Adrenal gland (tissue), 5 donors: ENCODE data around the gene PDE6G.

Experiments
- POLR2A ChIP-seq, 2 donors: fragments of 450-650 bp; IDR thresholded peaks; one replicate each; pipeline ENCODE4 v1.6.1; 2017; ENCODE audit warnings: antibody characterized with exemption in 2 of 2, mild to moderate bottlenecking in 2 of 2, moderate library complexity in 1 of 2
- TF ChIP-seq, protein P1 (sequence below), 6 experiments: fragments of 450-650 bp in 4 of 6; fragments of 200-600 bp in 2 of 6; sonication (generic) in 1 of 6; IDR thresholded peaks; 1 replicate in 5 of 6; 2 replicates in 1 of 6; pipeline versions ENCODE4 v1.5.1 to v1.8.0; 2016 to 2021; ENCODE audit warnings: antibody characterized with exemption in 6 of 6, mild to moderate bottlenecking in 2 of 6, moderate library complexity in 1 of 6
- donor health status: DM: no; HTN: no; CAD: no.

GRCh38 chr17:81705518-81706231, 49.3 kb upstream of the PDE6G start:
- TF ChIP-seq, protein P1, sequence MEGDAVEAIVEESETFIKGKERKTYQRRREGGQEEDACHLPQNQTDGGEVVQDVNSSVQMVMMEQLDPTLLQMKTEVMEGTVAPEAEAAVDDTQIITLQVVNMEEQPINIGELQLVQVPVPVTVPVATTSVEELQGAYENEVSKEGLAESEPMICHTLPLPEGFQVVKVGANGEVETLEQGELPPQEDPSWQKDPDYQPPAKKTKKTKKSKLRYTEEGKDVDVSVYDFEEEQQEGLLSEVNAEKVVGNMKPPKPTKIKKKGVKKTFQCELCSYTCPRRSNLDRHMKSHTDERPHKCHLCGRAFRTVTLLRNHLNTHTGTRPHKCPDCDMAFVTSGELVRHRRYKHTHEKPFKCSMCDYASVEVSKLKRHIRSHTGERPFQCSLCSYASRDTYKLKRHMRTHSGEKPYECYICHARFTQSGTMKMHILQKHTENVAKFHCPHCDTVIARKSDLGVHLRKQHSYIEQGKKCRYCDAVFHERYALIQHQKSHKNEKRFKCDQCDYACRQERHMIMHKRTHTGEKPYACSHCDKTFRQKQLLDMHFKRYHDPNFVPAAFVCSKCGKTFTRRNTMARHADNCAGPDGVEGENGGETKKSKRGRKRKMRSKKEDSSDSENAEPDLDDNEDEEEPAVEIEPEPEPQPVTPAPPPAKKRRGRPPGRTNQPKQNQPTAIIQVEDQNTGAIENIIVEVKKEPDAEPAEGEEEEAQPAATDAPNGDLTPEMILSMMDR (IDR thresholded peaks at IDR 0.05): no peak
- TF ChIP-seq POLR2A (IDR thresholded peaks at IDR 0.05): no peak
